Breast epithelium (tissue), 4 donors: ENCODE measurements around the gene GAS7. TPM values are rescaled to one million over a fixed set of nuclear protein-coding genes. Genes with fewer than 3 reads are reported as not detected.

Experiments used
- DNase-seq, 2 donors: peaks; one replicate each; pipeline ENCODE4 v3.0.0-alpha.2; 2019; ENCODE audit warnings: low spot score in 2 of 2
- H3K27ac ChIP-seq, 2 donors: fragments of 200-600 bp; sonication (generic) in 1 of 2; one replicate each; pipeline ENCODE4 v1.5.1; 2016 to 2019; ENCODE audit warnings: mild to moderate bottlenecking in 1 of 2
- H3K27me3 ChIP-seq, 2 donors: fragments of 200-600 bp; sonication (generic) in 1 of 2; one replicate each; pipeline versions ENCODE4 v1.5.1 to v1.6.0; 2017 to 2019; ENCODE audit warnings: control low read depth in 1 of 2, mild to moderate bottlenecking in 1 of 2
- H3K36me3 ChIP-seq: fragments of 200-600 bp; one replicate; pipeline ENCODE4 v1.5.1; 2019
- H3K4me1 ChIP-seq, 2 donors: fragments of 200-600 bp; sonication (generic); one replicate each; pipeline ENCODE4 v1.5.1; 2016 to 2019; ENCODE audit warnings: control low read depth in 1 of 2
- H3K4me3 ChIP-seq, 3 donors: fragments of 200-600 bp; sonication (generic); 1 replicate in 2 of 3; 2 replicates in 1 of 3; pipeline ENCODE4 v1.5.1; 2016 to 2019; ENCODE audit warnings: mild to moderate bottlenecking in 3 of 3, moderate library complexity in 2 of 3
- H3K9me3 ChIP-seq, 2 donors: fragments of 200-600 bp; sonication (generic) in 1 of 2; one replicate each; pipeline ENCODE4 v1.5.1; 2016 to 2019; ENCODE audit warnings: control low read depth in 1 of 2
- CTCF ChIP-seq, 3 donors: fragments of 450-650 bp; IDR thresholded peaks; one replicate each; pipeline ENCODE4 v1.5.1; 2016 to 2017; ENCODE audit warnings: antibody characterized with exemption in 3 of 3, mild to moderate bottlenecking in 3 of 3, moderate library complexity in 3 of 3
- POLR2A ChIP-seq: fragments of 450-650 bp; IDR thresholded peaks from one replicate; pipeline ENCODE4 v1.6.1; 2016; ENCODE audit warnings: antibody characterized with exemption, mild to moderate bottlenecking, moderate library complexity
- POLR2AphosphoS5 ChIP-seq, 3 donors: sonication (generic); formaldehyde crosslinking; IDR thresholded peaks; one replicate each; pipeline ENCODE4 v1.6.1; 2017; ENCODE audit warnings: antibody characterized with exemption in 3 of 3
- intact Hi-C: fragments of 100-400 bp; cut with DNase I; formaldehyde crosslinking; loops from one replicate; pipeline ENCODE4 v1.15.1; 2023; ENCODE audit warnings: low total_unique reads
- total RNA-seq, 3 donors: library from RNA; depleted of rRNA; stranded (reverse); fragments of >200 nt; gene quantifications; one replicate each; pipeline ENCODE4 v1.1.0, GENCODE V29; 2016

The GAS7 gene
- total RNA-seq, 3 donors from 2014 or later = 21.8 to 62.2 (median 33.4) TPM

DNA sequence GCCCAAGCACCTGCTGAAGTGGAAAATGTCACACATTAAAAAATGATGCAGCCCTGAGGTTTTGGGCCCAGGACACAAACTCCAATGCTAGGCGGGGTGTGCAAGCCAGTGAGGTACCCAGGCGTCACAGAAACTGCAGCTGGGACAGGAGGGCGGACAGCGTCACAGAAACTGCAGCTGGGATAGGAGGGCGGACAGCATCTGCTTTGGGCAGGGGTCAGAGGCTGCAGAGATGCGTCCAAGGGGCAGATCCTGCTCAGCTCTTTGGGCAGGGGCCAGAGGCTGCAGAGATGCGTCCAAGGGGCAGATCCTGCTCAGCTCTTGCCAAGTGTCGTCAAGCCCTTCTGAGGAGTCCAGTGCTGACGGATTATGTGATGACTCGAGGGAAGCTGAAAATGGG is 249.5 kb downstream of the GAS7 start:
- H3K4me1 ChIP-seq = no peaks in the 10 kb centered on the region
- no peak for DNase-seq
- peak overlapping the region in 1 of 2 donors; percentile 38 for H3K27ac ChIP-seq

GRCh38 chr17:9944704-9945103 is 253.7 kb downstream of the GAS7 start:
- intact Hi-C loops = no loop called here

More for the DNA sequence above, 249.5 kb downstream of the GAS7 start:
- H3K9me3 ChIP-seq = no peaks in the 10 kb centered on the region
- no peaks in the 10 kb centered on the region for H3K27me3 ChIP-seq
- H3K4me3 ChIP-seq = no peak overlapping the region
- no peak for TF ChIP-seq CTCF (IDR thresholded peaks at IDR 0.05)
- TF ChIP-seq POLR2A = no peak
- TF ChIP-seq POLR2AphosphoS5 (IDR thresholded peaks at IDR 0.05) = no peak
- intact Hi-C loops = no loop called here
- no peaks in the 10 kb centered on the region for H3K36me3 ChIP-seq

GRCh38 chr17:9943343-9943742 is 255.1 kb downstream of the GAS7 start:
- Histone ChIP-seq H3K4me3 (no peak overlapping the region), H3K9me3 (peaks cover 0 to 6% of the 10 kb centered on the region in 2 donors), H3K36me3 (no peaks in the 10 kb centered on the region), H3K27ac (no peak overlapping the region), H3K4me1 (no peaks in the 10 kb centered on the region), H3K27me3 (no peaks in the 10 kb centered on the region)
- no peak for DNase-seq
- TF ChIP-seq POLR2A = no peak
- TF ChIP-seq POLR2AphosphoS5 (IDR thresholded peaks at IDR 0.05) = no peak
- intact Hi-C loops = no loop called here

More at GRCh38 chr17:9944704-9945103, 253.7 kb downstream of the GAS7 start:
- no peaks in the 10 kb centered on the region for H3K36me3 ChIP-seq
- H3K9me3 ChIP-seq = no peaks in the 10 kb centered on the region
- H3K27me3 ChIP-seq = no peaks in the 10 kb centered on the region
- DNase-seq = no peak
- H3K4me1 ChIP-seq = no peaks in the 10 kb centered on the region
- no peak overlapping the region for H3K4me3 ChIP-seq
- TF ChIP-seq POLR2A (no peak), CTCF (IDR thresholded peaks at IDR 0.05) (no peak), POLR2AphosphoS5 (IDR thresholded peaks at IDR 0.05) (no peak)
- peak overlapping the region in 1 of 2 donors; percentile 25 for H3K27ac ChIP-seq

- H3K4me3 ChIP-seq = no peak overlapping the region
- H3K36me3 ChIP-seq = no peaks in the 10 kb centered on the region
- H3K27me3 ChIP-seq = no peaks in the 10 kb centered on the region
- no peak for DNase-seq
- intact Hi-C loops = no loop called here
- peaks cover 0 to 10% of the 10 kb centered on the region in 2 donors for H3K9me3 ChIP-seq
- no peak overlapping the region for H3K27ac ChIP-seq
- H3K4me1 ChIP-seq = no peaks in the 10 kb centered on the region
- TF ChIP-seq POLR2A (no peak), POLR2AphosphoS5 (IDR thresholded peaks at IDR 0.05) (no peak), CTCF (IDR thresholded peaks at IDR 0.05) (no peak)
Measured at GRCh38 chr17:9942885-9943284, 255.5 kb downstream of the GAS7 start.

DNA sequence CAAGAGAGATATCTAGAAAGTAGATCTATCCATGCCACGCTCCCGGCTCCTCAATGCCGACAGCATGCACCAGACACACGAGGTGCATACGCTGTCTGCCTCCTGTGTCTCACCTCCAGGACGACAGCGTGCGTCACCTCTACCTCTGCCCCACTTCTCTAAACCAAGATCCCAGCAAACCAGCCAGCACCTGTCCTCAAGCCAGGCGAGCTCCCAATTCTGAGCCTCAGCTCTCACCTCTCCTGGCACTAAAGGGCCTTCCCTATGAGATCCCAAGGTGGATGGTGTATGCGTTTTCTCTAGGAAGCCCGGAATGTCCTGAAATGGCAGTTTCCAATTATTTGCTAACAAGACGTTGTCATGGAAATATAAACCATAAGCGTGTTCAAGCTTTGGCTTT is 257.1 kb downstream of the GAS7 start:
- Histone ChIP-seq H3K27me3 (no peaks in the 10 kb centered on the region), H3K4me1 (no peaks in the 10 kb centered on the region), H3K36me3 (no peaks in the 10 kb centered on the region), H3K4me3 (no peak overlapping the region), H3K9me3 (peaks cover 0 to 10% of the 10 kb centered on the region in 2 donors), H3K27ac (no peak overlapping the region)
- intact Hi-C loops = no loop called here
- DNase-seq = no peak
- TF ChIP-seq POLR2A (no peak), POLR2AphosphoS5 (IDR thresholded peaks at IDR 0.05) (no peak), CTCF (IDR thresholded peaks at IDR 0.05) (no peak)

DNA sequence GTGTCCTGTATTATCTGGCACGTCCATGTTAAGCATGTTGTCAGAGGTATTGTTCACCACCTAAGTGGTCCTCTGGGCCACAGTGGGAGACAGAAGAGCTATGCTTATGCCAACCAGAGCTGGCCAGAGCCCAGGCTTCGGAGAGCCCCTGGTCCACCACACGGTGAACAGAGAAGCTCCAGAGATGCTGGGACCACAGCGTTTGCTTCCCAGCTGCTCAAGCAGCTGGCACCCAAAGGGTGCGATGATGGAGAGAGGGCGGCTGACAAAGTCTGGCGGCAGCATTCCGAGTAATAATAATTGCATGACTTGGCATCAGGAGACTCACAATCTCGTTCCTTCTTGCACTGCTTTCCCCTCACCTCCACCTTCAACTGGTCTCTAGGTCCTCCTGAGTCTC is 257.6 kb downstream of the GAS7 start:
- H3K4me1 ChIP-seq = no peaks in the 10 kb centered on the region
- peaks cover 0 to 10% of the 10 kb centered on the region in 2 donors for H3K9me3 ChIP-seq
- no peaks in the 10 kb centered on the region for H3K27me3 ChIP-seq
- intact Hi-C loops = no loop called here
- DNase-seq = no peak
- no peak overlapping the region for H3K27ac ChIP-seq
- H3K36me3 ChIP-seq = no peaks in the 10 kb centered on the region
- no peak overlapping the region for H3K4me3 ChIP-seq
- TF ChIP-seq POLR2AphosphoS5 (IDR thresholded peaks at IDR 0.05) (no peak), CTCF (IDR thresholded peaks at IDR 0.05) (no peak), POLR2A (no peak)
